NCI-H2227 (cell line): ENCODE results near the gene COL24A1.
"Not testable (repeated sequence)": the region's sequence is repeated elsewhere in the genome, so short reads cannot be mapped to it uniquely, and the experiment has no call there.

ENCODE experiments used
- DNase-seq: peaks from one replicate; lab custom pipeline; 2025; ENCODE audit not compliant: unreplicated experiment; lab: John Stamatoyannopoulos, UW

COL24A1 gene

GRCh38 chr1:86084998-86085397, 71.6 kb downstream of the COL24A1 start:
- DNase-seq = no peak

DNA sequence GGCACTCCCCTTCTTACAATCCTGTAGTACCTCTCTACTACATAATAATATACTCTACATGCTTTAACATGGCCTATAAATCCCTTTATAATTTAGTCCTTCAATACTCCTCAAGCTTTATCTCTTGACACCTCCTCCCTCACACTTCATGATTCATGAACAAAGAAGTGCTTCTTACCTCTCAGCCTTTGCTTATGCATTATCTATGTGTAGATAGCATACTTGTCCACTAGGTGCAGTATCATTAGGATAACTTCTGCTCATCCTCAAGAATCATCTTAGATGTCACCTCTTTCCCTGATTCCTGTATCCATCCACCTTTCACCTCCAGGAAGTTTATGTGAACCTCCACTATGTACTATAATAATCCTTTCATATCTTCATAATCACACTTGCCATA, 74.4 kb downstream of the COL24A1 start:
- DNase-seq = no peak

- not testable (repeated sequence) for DNase-seq
Measured at GRCh38 chr1:86072474-86072873, 84.1 kb downstream of the COL24A1 start.

- not testable (repeated sequence) for DNase-seq
Measured at GRCh38 chr1:86071870-86072269, 84.7 kb downstream of the COL24A1 start.

- no peak for DNase-seq
Measured at GRCh38 chr1:86069757-86070145, 86.8 kb downstream of the COL24A1 start.

GRCh38 chr1:86068841-86069756, 87.5 kb downstream of the COL24A1 start:
- DNase-seq = no peak

DNA sequence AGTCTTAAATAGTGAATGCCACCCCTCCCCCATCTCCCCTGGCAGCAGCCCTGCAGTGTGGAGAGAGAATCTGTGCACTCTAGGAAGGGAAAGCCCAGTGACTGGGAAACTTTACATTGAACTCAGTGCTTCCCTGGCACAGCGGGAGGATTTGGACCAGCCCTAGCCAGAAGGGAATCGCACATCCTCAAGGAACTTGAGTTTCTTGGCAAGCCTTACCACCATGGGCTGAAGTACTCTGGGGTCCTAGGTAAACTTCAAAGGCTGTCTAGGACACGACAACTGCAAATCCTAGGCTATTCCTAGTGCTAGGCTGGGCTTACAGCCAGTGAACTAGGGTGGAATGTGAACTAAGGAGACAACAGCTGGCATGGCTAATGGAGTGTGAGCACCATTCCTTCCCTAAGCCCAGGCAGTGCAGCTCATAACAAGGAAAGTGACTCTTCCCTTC, 88.3 kb downstream of the COL24A1 start:
- DNase-seq = no peak

DNA sequence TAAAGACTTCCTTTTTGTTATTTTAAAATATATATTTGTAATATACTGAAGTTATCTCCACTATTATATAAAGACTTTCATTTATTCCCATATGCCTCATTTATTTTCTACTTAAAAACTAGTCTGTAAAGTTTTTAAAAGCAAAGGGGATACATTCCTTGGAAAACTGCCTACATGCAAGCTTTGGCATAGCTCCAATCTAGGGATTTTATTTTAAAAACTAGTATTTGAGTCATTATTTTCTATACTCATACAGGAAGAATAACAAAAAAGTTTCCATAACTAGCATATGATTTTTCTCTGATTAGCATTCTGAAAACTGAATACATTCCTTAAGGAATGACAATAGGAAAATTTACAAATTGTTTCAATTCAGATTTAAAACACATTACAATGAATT, 88.9 kb downstream of the COL24A1 start:
- DNase-seq = no peak

- no peak for DNase-seq
Measured at GRCh38 chr1:86064899-86065298, 91.7 kb downstream of the COL24A1 start.

DNA sequence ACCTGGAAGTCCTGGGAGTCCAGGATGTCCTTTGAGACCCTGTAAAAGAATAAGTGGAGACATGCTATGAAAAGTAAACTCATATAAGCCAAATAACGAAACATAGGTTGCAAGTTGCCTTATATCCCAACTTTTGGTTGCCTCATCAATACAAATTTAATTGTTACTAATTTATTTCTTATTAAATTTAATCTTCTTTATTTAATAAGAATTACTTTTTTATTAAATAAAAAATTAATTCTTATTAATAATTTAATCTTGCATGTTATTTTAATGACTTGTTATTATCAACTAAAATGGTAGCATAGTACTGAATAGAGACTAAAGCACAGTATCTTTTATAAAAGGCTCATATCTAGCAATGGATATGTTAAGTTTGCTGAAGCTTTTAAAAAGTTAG, 92.9 kb downstream of the COL24A1 start:
- DNase-seq = no peak

DNA sequence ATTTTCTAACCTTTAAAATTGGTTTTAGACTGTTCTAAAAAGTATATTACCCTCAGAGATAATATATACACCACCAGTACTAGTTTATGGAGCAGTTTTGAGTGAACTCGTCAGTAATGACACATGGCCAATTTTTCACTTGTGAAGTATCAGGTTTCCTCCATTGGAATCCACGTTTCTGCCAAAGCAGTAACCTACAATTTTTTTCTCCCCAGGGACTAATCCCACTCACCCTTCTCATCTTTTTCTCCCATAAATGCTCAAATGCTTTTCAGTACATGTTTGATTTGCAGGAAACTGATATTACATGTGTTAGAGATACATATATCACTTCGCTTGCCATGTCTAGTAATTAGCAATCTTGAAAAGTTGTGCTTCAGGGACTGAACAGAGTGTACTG, 94.1 kb downstream of the COL24A1 start:
- DNase-seq = no peak

DNA sequence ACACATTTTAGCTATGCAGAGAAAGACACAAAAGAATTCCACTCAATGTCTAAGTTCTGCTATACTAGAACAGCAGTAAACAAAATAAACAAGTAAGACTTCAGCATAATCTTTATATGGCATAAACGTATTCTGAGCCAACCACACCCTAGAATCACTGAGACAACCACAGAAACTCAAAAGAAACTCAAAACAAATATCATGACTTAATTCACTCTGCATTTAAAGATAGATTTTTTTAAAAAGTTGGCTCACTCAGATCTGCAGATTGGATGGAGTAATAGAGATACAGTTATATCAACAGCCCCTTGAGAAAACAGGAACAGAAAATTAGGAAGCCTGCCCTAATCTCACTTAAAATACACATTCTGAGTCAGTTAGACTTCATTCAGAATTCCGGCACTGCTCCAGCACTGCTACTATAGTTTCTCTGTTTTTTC, 95.0 kb downstream of the COL24A1 start:
- no peak for DNase-seq

GRCh38 chr1:86054396-86054795, 102.2 kb downstream of the COL24A1 start:
- no peak for DNase-seq

DNA sequence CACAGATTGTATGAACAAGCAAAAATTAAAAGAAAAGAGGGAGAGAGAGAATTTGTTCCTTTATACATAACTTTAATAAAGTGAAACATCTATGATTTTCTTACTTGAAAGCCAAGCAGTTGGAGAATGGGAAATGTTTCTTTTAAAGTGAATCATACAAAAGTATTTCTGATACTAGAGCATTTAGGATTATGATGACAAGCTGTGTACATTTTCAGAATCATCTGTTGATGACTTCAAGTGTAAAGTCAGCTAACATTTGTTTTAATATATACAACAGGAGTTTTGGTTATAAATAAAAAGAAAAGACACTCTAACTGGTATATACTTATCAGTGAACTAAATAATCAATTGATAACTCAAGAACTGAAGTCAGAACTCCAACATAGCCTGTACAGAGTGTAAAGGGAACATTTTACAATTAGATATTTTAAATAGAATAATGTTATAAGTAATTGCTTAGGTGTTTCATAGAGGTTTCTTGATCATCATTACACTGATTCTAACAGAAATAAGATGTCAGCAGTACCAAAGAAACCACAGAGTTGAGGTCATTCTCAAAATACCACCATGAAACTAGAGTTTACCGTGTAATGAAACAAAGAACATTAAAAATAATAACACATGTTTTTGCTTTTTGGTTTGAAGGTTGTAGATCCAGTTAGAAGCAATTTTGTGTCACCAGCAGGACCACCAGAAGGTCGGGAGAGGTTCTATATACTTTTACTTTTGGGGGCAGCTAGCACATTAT, 103.4 kb downstream of the COL24A1 start:
- DNase-seq = no peak

GRCh38 chr1:86035101-86035500, 121.5 kb downstream of the COL24A1 start:
- no peak for DNase-seq

DNA sequence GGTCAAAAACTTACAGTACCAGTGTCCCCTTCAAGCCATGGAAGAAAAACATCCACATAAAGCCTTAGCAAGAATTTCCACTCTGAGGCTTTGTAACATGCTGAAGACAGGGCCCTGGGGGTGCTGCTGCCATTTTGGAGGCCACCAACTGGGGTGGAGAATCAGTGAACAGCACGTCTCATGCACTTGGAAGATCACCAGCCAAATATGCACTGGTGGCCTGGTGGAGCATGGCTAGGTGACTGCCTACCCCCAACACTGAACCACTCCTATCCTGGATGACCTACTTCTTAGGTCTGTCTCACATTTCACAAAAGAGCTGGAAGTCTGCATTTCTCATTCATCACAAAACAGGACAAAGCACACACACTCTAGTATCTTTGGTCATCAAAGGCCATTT, 126.4 kb downstream of the COL24A1 start:
- no peak for DNase-seq

DNA sequence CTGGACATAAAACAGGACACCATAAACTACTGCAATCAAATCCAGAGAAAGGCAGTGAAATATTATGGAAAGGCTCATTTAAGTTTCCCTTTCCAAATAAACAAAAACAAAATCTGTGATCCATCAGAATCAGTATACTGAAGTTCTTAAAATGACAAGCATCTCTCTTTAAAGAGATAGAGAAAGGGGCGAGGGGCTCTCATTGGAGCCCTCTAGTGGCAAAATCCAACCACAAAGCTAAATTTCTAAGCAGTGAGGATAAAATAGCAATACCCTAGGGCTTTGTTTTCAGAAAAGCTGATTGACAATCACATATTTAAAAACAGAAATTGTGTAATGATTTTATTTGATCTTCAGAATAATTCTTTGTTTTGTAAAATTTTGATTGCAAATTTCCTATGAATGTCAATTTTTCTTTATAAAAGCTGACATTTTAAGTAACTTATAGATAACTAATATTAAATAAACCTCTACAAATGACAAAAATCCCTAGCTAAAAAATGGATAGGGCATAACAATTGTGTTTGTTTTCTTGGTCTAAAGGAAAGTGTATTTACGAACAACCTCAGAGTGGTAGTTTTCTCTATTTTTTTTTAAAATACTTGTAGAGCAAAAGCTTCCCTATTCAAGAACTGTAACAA, 138.2 kb downstream of the COL24A1 start:
- DNase-seq = no peak

DNA sequence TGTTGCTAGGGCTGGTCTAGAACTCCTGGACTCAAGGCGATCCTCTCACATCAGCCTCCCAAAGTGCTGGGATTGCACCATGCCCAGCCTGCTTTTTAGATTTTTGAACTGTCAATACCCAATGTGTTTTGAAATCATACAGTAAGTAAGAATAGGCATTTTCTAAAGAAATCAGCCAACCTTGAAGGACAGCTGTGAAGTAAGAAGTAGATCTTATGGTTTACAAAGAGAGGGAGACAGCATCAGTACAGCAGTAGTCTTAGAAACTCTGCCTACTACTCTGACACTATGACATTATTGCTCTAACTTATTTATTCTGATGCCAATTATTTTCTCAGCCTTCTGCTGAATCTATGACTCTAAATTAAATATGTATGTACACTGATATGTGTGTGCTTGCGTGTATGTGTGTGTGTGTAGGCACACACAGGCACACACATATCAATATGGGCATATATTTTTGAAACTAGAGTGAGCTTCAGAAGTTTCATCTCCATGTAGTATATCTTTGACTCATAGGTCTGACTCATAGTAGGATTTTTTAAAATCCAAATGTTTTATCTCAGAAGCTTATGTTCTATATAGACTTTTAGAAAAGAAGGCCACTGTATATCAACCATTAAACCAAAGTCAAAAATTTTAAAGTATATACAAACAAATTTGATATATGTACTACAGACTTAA, 140.4 kb downstream of the COL24A1 start:
- DNase-seq = no peak

GRCh38 chr1:86015375-86015774, 141.2 kb downstream of the COL24A1 start:
- DNase-seq = no peak

GRCh38 chr1:86000601-86001000, 156.0 kb downstream of the COL24A1 start:
- DNase-seq = no peak
